H1 (cell line): ENCODE data around the gene SPTBN5. TPM values are rescaled to one million over a fixed set of nuclear protein-coding genes. Genes with fewer than 3 reads are reported as not detected.
A peak's percentile ranks its signal among the peaks of the same experiment; 100 is the strongest.

ENCODE experiments used
- CTCF ChIA-PET: fragments of 300-600 bp; sonication (Branson Sonifier 250); formaldehyde crosslinking; loops from one replicate; lab custom pipeline; 2021; ENCODE audit not compliant: partially characterized antibody; lab: Charles Lee
- POLR2A ChIA-PET: fragments of 300-600 bp; sonication (Branson Sonifier 250); formaldehyde crosslinking; loops from one replicate; lab custom pipeline; 2021; ENCODE audit warnings: inconsistent platforms; ENCODE audit not compliant: partially characterized antibody; lab: Charles Lee
- DNase-seq, 2 experiments: peaks; one replicate each; pipeline versions ENCODE4 v3.0.0 to v3.0.0-alpha.2; 2010 to 2022; ENCODE audit warnings: low spot score in 2 of 2, low read depth in 1 of 2, mixed read lengths in 1 of 2
- FAIRE-seq: peaks from 2 replicates; lab custom pipeline; 2011; peaks lifted over from hg19 to GRCh38; lab: Jason Lieb, UNC
- H2AFZ ChIP-seq: 2 replicates; pipeline ENCODE4 v1.8.1; 2012; ENCODE audit warnings: low read length, inconsistent platforms
- H2AK5ac ChIP-seq: 2 replicates; pipeline ENCODE4 v1.6.1; 2013; ENCODE audit warnings: low read depth, low read length
- H2BK120ac ChIP-seq: replicated peaks from 2 replicates; pipeline ENCODE3; 2013; ENCODE audit warnings: low read depth, low read length, inconsistent platforms
- H2BK12ac ChIP-seq: 2 replicates; pipeline ENCODE4 v1.6.1; 2013; ENCODE audit warnings: low read depth, low read length
- H2BK15ac ChIP-seq: 2 replicates; pipeline ENCODE4 v1.6.1; 2013; ENCODE audit warnings: low read length
- H2BK20ac ChIP-seq: 2 replicates; pipeline ENCODE4 v1.6.1; 2013; ENCODE audit warnings: low read length
- H2BK5ac ChIP-seq: 2 replicates; pipeline ENCODE4 v1.6.1; 2013; ENCODE audit warnings: low read depth, low read length
- H3K14ac ChIP-seq: 2 replicates; pipeline ENCODE4 v1.6.1; 2013; ENCODE audit warnings: inconsistent platforms; ENCODE audit not compliant: insufficient read length
- H3K18ac ChIP-seq: 2 replicates; pipeline ENCODE4 v1.6.1; 2013; ENCODE audit warnings: low read length; ENCODE audit errors: extremely low read depth
- H3K23ac ChIP-seq: 2 replicates; pipeline ENCODE4 v1.6.1; 2013; ENCODE audit warnings: inconsistent platforms; ENCODE audit not compliant: insufficient read length
- H3K23me2 ChIP-seq: 2 replicates; pipeline ENCODE4 v1.6.1; 2013; ENCODE audit warnings: low read depth, low read length
- H3K27ac ChIP-seq: 2 replicates; pipeline ENCODE4 v1.6.1; 2011; ENCODE audit warnings: low read depth, low read length, inconsistent platforms
- H3K27me3 ChIP-seq, 4 experiments: replicated peaks in 1 of 4; 1 replicate in 1 of 4; 2 replicates in 3 of 4; pipeline versions ENCODE4 v1.6.1 to v1.8.1; 2011 to 2013; ENCODE audit warnings: low read length in 3 of 4, mild to moderate bottlenecking in 3 of 4, inconsistent platforms in 2 of 4, mixed read lengths in 2 of 4, moderate library complexity in 1 of 4; ENCODE audit not compliant: control insufficient read depth in 3 of 4, insufficient read depth in 3 of 4; ENCODE audit errors: extremely low read depth in 1 of 4
- H3K36me3 ChIP-seq, 4 experiments: 2 replicates each; pipeline versions ENCODE4 v1.6.1 to v1.8.1; 2011 to 2013; ENCODE audit warnings: mild to moderate bottlenecking in 4 of 4, low read length in 3 of 4, moderate library complexity in 2 of 4, control low read depth in 1 of 4, inconsistent platforms in 1 of 4; ENCODE audit not compliant: insufficient read depth in 4 of 4, control insufficient read depth in 2 of 4
- H3K4ac ChIP-seq: replicated peaks from 2 replicates; pipeline ENCODE3; 2013; ENCODE audit warnings: low read length, low read depth, mixed read lengths, inconsistent platforms; ENCODE audit not compliant: insufficient read length
- H3K4me1 ChIP-seq, 4 experiments: replicated peaks in 1 of 4; 1 replicate in 1 of 4; 2 replicates in 3 of 4; pipeline versions ENCODE4 v1.6.1 to v1.8.1; 2011 to 2013; ENCODE audit warnings: low read length in 3 of 4, inconsistent platforms in 2 of 4, mixed read lengths in 1 of 4; ENCODE audit not compliant: insufficient read depth in 4 of 4, control insufficient read depth in 3 of 4
- H3K4me2 ChIP-seq, 2 experiments: 2 replicates each; pipeline versions ENCODE4 v1.6.1 to v1.8.1; 2011 to 2013; ENCODE audit warnings: low read depth in 2 of 2, low read length in 2 of 2, control low read depth in 1 of 2, inconsistent platforms in 1 of 2, mild to moderate bottlenecking in 1 of 2; ENCODE audit not compliant: insufficient read depth in 1 of 2
- H3K4me3 ChIP-seq, 4 experiments: fragments of 200-600, 300-600 bp in 1 of 4; sonication (generic), shearing (Covaris generic), sonication (Bioruptor Twin) in 1 of 4; 2 replicates each; pipeline versions ENCODE4 v1.5.1 to v1.8.1; 2011 to 2016; ENCODE audit warnings: low read length in 4 of 4, low read depth in 3 of 4, control low read depth in 2 of 4, inconsistent platforms in 2 of 4, mild to moderate bottlenecking in 2 of 4, mixed read lengths in 1 of 4, moderate library complexity in 1 of 4; ENCODE audit not compliant: insufficient read depth in 2 of 4; ENCODE audit errors: extremely low read depth in 1 of 4
- H3K56ac ChIP-seq: replicated peaks from 2 replicates; pipeline ENCODE3; 2013; ENCODE audit warnings: low read depth, mild to moderate bottlenecking, mixed read lengths, low read length, inconsistent platforms; ENCODE audit not compliant: insufficient read length
- H3K79me1 ChIP-seq: 2 replicates; pipeline ENCODE4 v1.6.1; 2013; ENCODE audit warnings: low read depth, low read length, control low read depth
- H3K79me2 ChIP-seq, 2 experiments: 2 replicates each; pipeline versions ENCODE4 v1.6.1 to v1.8.1; 2012 to 2013; ENCODE audit warnings: low read length in 2 of 2, mild to moderate bottlenecking in 2 of 2, inconsistent platforms in 1 of 2; ENCODE audit not compliant: insufficient read depth in 2 of 2, control insufficient read depth in 1 of 2
- H3K9ac ChIP-seq, 4 experiments: replicated peaks in 1 of 4; 1 replicate in 1 of 4; 2 replicates in 3 of 4; pipeline versions ENCODE4 v1.6.1 to v1.8.1; 2011 to 2013; ENCODE audit warnings: low read depth in 3 of 4, low read length in 3 of 4, control low read depth in 2 of 4, mild to moderate bottlenecking in 2 of 4, moderate library complexity in 2 of 4, inconsistent platforms in 1 of 4; ENCODE audit errors: extremely low read depth in 1 of 4
- H3K9me3 ChIP-seq, 2 experiments: 2 replicates each; pipeline versions ENCODE4 v1.6.1 to v1.8.1; 2012 to 2013; ENCODE audit warnings: mild to moderate bottlenecking in 2 of 2, moderate library complexity in 2 of 2, control low read depth in 1 of 2, inconsistent platforms in 1 of 2, low read depth in 1 of 2, low read length in 1 of 2, mixed read lengths in 1 of 2; ENCODE audit not compliant: insufficient read depth in 2 of 2
- H4K20me1 ChIP-seq, 2 experiments: replicated peaks in 1 of 2; 2 replicates each; pipeline versions ENCODE3 to v1.8.1; 2011 to 2013; ENCODE audit warnings: inconsistent platforms in 2 of 2, low read length in 2 of 2, mild to moderate bottlenecking in 1 of 2; ENCODE audit not compliant: insufficient read depth in 2 of 2, control insufficient read depth in 1 of 2
- H4K5ac ChIP-seq: 2 replicates; pipeline ENCODE4 v1.6.1; 2013; ENCODE audit warnings: low read length, low read depth, mixed read lengths, inconsistent platforms; ENCODE audit not compliant: insufficient read length
- H4K8ac ChIP-seq: 2 replicates; pipeline ENCODE4 v1.8.0; 2013; ENCODE audit warnings: mild to moderate bottlenecking, moderate library complexity, low read length, inconsistent platforms; ENCODE audit not compliant: insufficient read depth; ENCODE audit errors: extremely low read depth
- H4K91ac ChIP-seq: replicated peaks from 2 replicates; pipeline ENCODE3; 2013; ENCODE audit warnings: low read length, mixed read lengths, inconsistent platforms; ENCODE audit not compliant: insufficient read length
- CEBPB ChIP-seq: IDR thresholded peaks from 2 replicates; pipeline ENCODE4 v1.6.1; 2012; ENCODE audit warnings: low read depth, low read length
- EGR1 ChIP-seq: IDR thresholded peaks from 2 replicates; pipeline ENCODE4 v1.6.1; 2011; ENCODE audit warnings: low read depth, low read length, borderline replicate concordance
- EZH2 ChIP-seq: fragments of 200-600 bp; sonication (generic); IDR thresholded peaks from 2 replicates; pipeline ENCODE4 v1.7.1; 2012; ENCODE audit warnings: low read depth, mild to moderate bottlenecking, moderate library complexity, low read length, inconsistent platforms; ENCODE audit not compliant: severe bottlenecking
- KDM4A ChIP-seq: IDR thresholded peaks from one replicate; pipeline ENCODE4 v1.7.1; 2012; ENCODE audit warnings: low read depth, mild to moderate bottlenecking, moderate library complexity, low read length, inconsistent platforms; ENCODE audit not compliant: severe bottlenecking
- POLR2A ChIP-seq, 2 experiments: IDR thresholded peaks; 1 replicate in 1 of 2; 2 replicates in 1 of 2; pipeline ENCODE4 v1.6.1; 2011; ENCODE audit warnings: low read depth in 2 of 2, low read length in 2 of 2, mild to moderate bottlenecking in 2 of 2; ENCODE audit errors: control extremely low read depth in 1 of 2
- RNF2 ChIP-seq: fragments of 200-900, 300-1000 bp; sonication (generic); IDR thresholded peaks from 2 replicates; pipeline ENCODE4 v1.7.1; 2016; ENCODE audit warnings: borderline replicate concordance, low read depth, mild to moderate bottlenecking, antibody characterized with exemption, low read length; ENCODE audit not compliant: poor library complexity, severe bottlenecking; ENCODE audit errors: missing control alignments
- SP4 ChIP-seq: IDR thresholded peaks from 2 replicates; pipeline ENCODE4 v1.6.1; 2012; ENCODE audit warnings: low read length, inconsistent platforms
- TBP ChIP-seq: IDR thresholded peaks from 2 replicates; pipeline ENCODE4 v1.6.1; 2011; ENCODE audit warnings: low read depth, low read length, improper control_type of control experiment
- ZNF274 ChIP-seq: IDR thresholded peaks from 2 replicates; pipeline ENCODE4 v1.7.0; 2012; ENCODE audit warnings: low read length, borderline replicate concordance; ENCODE audit errors: extremely low read depth
- WGBS, 2 experiments: shearing (Covaris generic) in 1 of 2; methylation state at CpG; one replicate each; pipeline versions ENCODE4 v1.1.6 to v1.1.7; 2013 to 2015; ENCODE audit warnings: low lambda C conversion rate in 2 of 2, mixed read lengths in 2 of 2, inconsistent platforms in 1 of 2, low coverage in 1 of 2, missing lambda C conversion rate in 1 of 2; ENCODE audit not compliant: insufficient replicate concordance in 2 of 2, insufficient coverage in 1 of 2, insufficient read length in 1 of 2; ENCODE audit errors: extremely low coverage in 1 of 2, missing lambda C conversion rate in 1 of 2; 5-methylcytosine and 5-hydroxymethylcytosine counted together
- polyA plus RNA-seq, 7 experiments: library from polyadenylated mRNA; depleted of rRNA in 3 of 7; stranded (reverse) in 5 of 7; unstranded in 2 of 7; fragments of >200 nt in 5 of 7; fragments of 200-250 nt in 2 of 7; gene quantifications; 1 replicate in 5 of 7; 2 replicates in 1 of 7; 4 replicates in 1 of 7; pipeline versions ENCODE4 v1.2.1 to v1.2.3, GENCODE V29; 2011 to 2013; ENCODE audit warnings: missing spikeins in 2 of 7, mixed read lengths in 2 of 7
- total RNA-seq: library from RNA; stranded (reverse); fragmentation: NEBNext Ultra II Directional; extraction: Animal tissue kit (Norgen Biotek cat#: 25700); gene quantifications from 2 replicates; pipeline ENCODE4 v1.2.1, GENCODE V29; 2021
- TF ChIP-seq, protein P1 (sequence below), 3 experiments: IDR thresholded peaks; 1 replicate in 2 of 3; 2 replicates in 1 of 3; pipeline versions ENCODE4 v1.5.1 to v1.6.1; 2011; ENCODE audit warnings: low read length in 3 of 3, mild to moderate bottlenecking in 3 of 3, inconsistent platforms in 2 of 3, low read depth in 1 of 3, moderate library complexity in 1 of 3; ENCODE audit not compliant: insufficient read depth in 1 of 3; ENCODE audit errors: control extremely low read depth in 1 of 3

Gene SPTBN5
- total and polyA plus RNA-seq, 2 of the 8 experiments (the other 6 are each of a cell fraction or from before 2014, with no cell fraction given), result 0.32 to 0.84 TPM

DNA sequence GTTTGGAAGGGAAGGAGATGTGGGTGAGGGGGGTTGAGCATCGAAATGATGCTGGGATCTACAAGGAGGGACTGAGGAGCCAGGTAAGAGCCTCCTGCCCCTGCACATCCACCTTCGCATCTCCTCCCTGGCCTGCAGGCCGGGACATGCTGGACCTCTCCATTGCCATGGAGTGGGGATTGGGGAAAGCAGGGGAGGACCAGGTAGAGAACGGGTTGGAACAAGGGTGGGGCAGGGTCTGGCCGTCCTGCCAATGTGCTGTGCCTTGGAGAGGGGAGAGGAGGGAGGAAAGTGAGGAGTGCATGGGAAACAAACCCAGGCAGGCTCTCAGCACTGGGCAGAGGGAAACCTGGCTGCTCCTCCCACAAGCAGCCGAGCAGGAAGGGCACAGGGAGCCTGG is 44.6 kb downstream of the SPTBN5 start:
- 89% methylated on average over 6 of the region's 6 CpGs; no CpG with 5 or more reads in 1 of the 2 experiments for WGBS, 2 experiments
- Histone ChIP-seq H2BK20ac (no peak overlapping the region), H3K14ac (no peak overlapping the region), H3K56ac (no peak overlapping the region), H4K20me1 (no peaks in the 10 kb centered on the region), H3K23ac (no peak overlapping the region), H2BK12ac (no peak overlapping the region), H3K36me3 (peaks cover 0 to 7% (median 2%) of the 10 kb centered on the region in 4 experiments; a peak in 3 of 8 replicates), H2AFZ (no peak overlapping the region), H3K27ac (no peak overlapping the region), H3K27me3 (no peaks in the 10 kb centered on the region), H3K9ac (no peak overlapping the region), H3K4me2 (no peak overlapping the region), H3K9me3 (no peaks in the 10 kb centered on the region), H4K5ac (no peak overlapping the region), H2AK5ac (no peak overlapping the region), H3K23me2 (0 out of 2 replicates have a peak, but pooled peaks cover 2% of the 10 kb centered on the region), H3K4me1 (no peaks in the 10 kb centered on the region; a peak in 2 of 7 replicates), H3K79me1 (no peaks in the 10 kb centered on the region), H3K4me3 (no peak overlapping the region), H4K8ac (peak overlapping the region; percentile 14), H2BK120ac (no peak overlapping the region), H4K91ac (no peak overlapping the region), H3K4ac (no peak overlapping the region), H2BK5ac (0 out of 2 replicates have a peak overlapping the region, but pooled peaks have one; percentile 8), H2BK15ac (no peak overlapping the region), H3K79me2 (no peaks in the 10 kb centered on the region), H3K18ac (no peak overlapping the region)
- ChIA-PET CTCF (interaction anchor here (0.5 to 1.6 kb wide), 3 partner anchors 9 to 193 kb away, joined by 3 to 7 read pairs (median 4); no protein-coding TSS in a partner anchor), POLR2A (interaction anchor here (0.6 to 7.2 kb wide), 5 partner anchors 9 to 327 kb away, joined by 3 to 45 read pairs (median 3); partner anchors contain the start of gene PLA2G4B)
- DNase-seq, result no peak
- FAIRE-seq, result no peak
- TF ChIP-seq CEBPB, result no peak
- TF ChIP-seq KDM4A, result no peak
- no peak for TF ChIP-seq SP4
- no peak for TF ChIP-seq EZH2
- TF ChIP-seq EGR1, result no peak
- TF ChIP-seq RNF2, result no peak
- TF ChIP-seq, protein P1, sequence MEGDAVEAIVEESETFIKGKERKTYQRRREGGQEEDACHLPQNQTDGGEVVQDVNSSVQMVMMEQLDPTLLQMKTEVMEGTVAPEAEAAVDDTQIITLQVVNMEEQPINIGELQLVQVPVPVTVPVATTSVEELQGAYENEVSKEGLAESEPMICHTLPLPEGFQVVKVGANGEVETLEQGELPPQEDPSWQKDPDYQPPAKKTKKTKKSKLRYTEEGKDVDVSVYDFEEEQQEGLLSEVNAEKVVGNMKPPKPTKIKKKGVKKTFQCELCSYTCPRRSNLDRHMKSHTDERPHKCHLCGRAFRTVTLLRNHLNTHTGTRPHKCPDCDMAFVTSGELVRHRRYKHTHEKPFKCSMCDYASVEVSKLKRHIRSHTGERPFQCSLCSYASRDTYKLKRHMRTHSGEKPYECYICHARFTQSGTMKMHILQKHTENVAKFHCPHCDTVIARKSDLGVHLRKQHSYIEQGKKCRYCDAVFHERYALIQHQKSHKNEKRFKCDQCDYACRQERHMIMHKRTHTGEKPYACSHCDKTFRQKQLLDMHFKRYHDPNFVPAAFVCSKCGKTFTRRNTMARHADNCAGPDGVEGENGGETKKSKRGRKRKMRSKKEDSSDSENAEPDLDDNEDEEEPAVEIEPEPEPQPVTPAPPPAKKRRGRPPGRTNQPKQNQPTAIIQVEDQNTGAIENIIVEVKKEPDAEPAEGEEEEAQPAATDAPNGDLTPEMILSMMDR (IDR thresholded peaks at IDR 0.05; ENCODE audit: control extremely low read depth in 1 of 3, insufficient read depth in 1 of 3, low read depth in 1 of 3, low read length in 3 of 3), result no peak
- TF ChIP-seq ZNF274, result no peak
- TF ChIP-seq POLR2A (IDR thresholded peaks at IDR 0.05; ENCODE audit: control extremely low read depth in 1 of 2, low read depth in 2 of 2, low read length in 2 of 2), result no peak
- TF ChIP-seq TBP, result no peak
